ENCODE data around the gene FAM53B.

DNA sequence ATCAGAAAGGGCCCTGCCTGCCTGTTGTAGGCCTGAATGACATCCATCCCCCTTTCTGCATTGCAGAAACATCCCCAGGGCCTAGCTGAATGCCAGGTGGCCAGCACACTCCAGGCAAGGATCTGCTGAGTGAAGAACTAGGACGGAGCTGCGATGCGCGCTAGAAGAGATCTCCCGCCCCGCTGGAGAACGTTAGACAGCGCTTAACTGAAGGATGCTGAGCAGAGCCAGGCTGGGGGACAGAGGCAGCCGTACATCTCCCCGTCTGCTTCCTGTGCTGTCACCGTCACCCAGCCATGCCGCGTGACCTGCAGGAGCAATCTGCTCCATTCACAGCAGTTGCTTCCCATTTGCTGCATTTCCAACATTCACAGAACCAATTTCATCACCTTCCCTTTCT, 73.3 kb downstream of the FAM53B start:
- TF ChIP-seq, protein P1, sequence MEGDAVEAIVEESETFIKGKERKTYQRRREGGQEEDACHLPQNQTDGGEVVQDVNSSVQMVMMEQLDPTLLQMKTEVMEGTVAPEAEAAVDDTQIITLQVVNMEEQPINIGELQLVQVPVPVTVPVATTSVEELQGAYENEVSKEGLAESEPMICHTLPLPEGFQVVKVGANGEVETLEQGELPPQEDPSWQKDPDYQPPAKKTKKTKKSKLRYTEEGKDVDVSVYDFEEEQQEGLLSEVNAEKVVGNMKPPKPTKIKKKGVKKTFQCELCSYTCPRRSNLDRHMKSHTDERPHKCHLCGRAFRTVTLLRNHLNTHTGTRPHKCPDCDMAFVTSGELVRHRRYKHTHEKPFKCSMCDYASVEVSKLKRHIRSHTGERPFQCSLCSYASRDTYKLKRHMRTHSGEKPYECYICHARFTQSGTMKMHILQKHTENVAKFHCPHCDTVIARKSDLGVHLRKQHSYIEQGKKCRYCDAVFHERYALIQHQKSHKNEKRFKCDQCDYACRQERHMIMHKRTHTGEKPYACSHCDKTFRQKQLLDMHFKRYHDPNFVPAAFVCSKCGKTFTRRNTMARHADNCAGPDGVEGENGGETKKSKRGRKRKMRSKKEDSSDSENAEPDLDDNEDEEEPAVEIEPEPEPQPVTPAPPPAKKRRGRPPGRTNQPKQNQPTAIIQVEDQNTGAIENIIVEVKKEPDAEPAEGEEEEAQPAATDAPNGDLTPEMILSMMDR (IDR thresholded peaks at IDR 0.05 in 4 of 5, conservative IDR thresholded peaks at IDR 0.05 in 1 of 5), result no peak
- no peak for TF ChIP-seq POLR2A (IDR thresholded peaks at IDR 0.05)

Data from gastrocnemius medialis (tissue), 4 donors.